Dendritic cell treated with granulocyte-macrophage colony-stimulating factor and Interleukin-4, amounts not matched to agents 40 ng/mL and 50 ng/mL, for 4 days (primary cell): ENCODE data around the gene BEGAIN.

Source experiments
- H3K27ac Mint-ChIP-seq: one replicate; pipeline ENCODE4 v1.8.0; 2022; ENCODE audit warnings: mild to moderate bottlenecking, mixed read lengths
- H3K27me3 Mint-ChIP-seq: one replicate; pipeline ENCODE4 v1.8.0; 2022; ENCODE audit warnings: mild to moderate bottlenecking, mixed read lengths
- H3K36me3 Mint-ChIP-seq: one replicate; pipeline ENCODE4 v1.8.0; 2022; ENCODE audit warnings: low read depth, mixed read lengths
- H3K4me1 Mint-ChIP-seq: one replicate; pipeline ENCODE4 v1.8.0; 2022; ENCODE audit warnings: low read depth, mixed read lengths
- H3K4me3 Mint-ChIP-seq: one replicate; pipeline ENCODE4 v1.8.0; 2022; ENCODE audit warnings: mild to moderate bottlenecking, moderate library complexity, mixed read lengths
- H3K9me3 Mint-ChIP-seq: one replicate; pipeline ENCODE4 v1.8.0; 2022; ENCODE audit warnings: mixed read lengths
- intact Hi-C: fragments of 100-400 bp; cut with micrococcal nuclease; formaldehyde crosslinking; loops from one replicate; pipeline ENCODE4 v1.15.0; 2022

The BEGAIN gene

GRCh38 chr14:100609331-100609870 is 22.2 kb upstream of the BEGAIN start:
- no peaks in the 10 kb centered on the region for H3K9me3 Mint-ChIP-seq
- intact Hi-C loops, result no loop called here
- no peak overlapping the region for H3K4me3 Mint-ChIP-seq
- no peaks in the 10 kb centered on the region for H3K36me3 Mint-ChIP-seq
- H3K27me3 Mint-ChIP-seq, result peaks cover 46% of the 10 kb centered on the region
- H3K4me1 Mint-ChIP-seq, result peaks cover 26% of the 10 kb centered on the region
- H3K27ac Mint-ChIP-seq, result no peak overlapping the region

- no peaks in the 10 kb centered on the region for H3K9me3 Mint-ChIP-seq
- H3K27me3 Mint-ChIP-seq, result peaks cover 49% of the 10 kb centered on the region
- H3K4me1 Mint-ChIP-seq, result peaks cover 29% of the 10 kb centered on the region
- intact Hi-C loops, result no loop called here
- no peak overlapping the region for H3K4me3 Mint-ChIP-seq
- no peak overlapping the region for H3K27ac Mint-ChIP-seq
- H3K36me3 Mint-ChIP-seq, result no peaks in the 10 kb centered on the region
Measured at GRCh38 chr14:100608586-100609330, 21.5 kb upstream of the BEGAIN start.

GRCh38 chr14:100608064-100608463 is 20.8 kb upstream of the BEGAIN start:
- H3K36me3 Mint-ChIP-seq, result no peaks in the 10 kb centered on the region
- no peaks in the 10 kb centered on the region for H3K9me3 Mint-ChIP-seq
- H3K4me1 Mint-ChIP-seq, result peaks cover 36% of the 10 kb centered on the region
- H3K27me3 Mint-ChIP-seq, result peaks cover 48% of the 10 kb centered on the region
- intact Hi-C loops, result no loop called here
- H3K27ac Mint-ChIP-seq, result no peak overlapping the region
- H3K4me3 Mint-ChIP-seq, result no peak overlapping the region

GRCh38 chr14:100607611-100607956 is 20.4 kb upstream of the BEGAIN start:
- Mint-ChIP-seq H3K27me3 (peaks cover 47% of the 10 kb centered on the region), H3K36me3 (no peaks in the 10 kb centered on the region), H3K9me3 (no peaks in the 10 kb centered on the region), H3K27ac (no peak overlapping the region), H3K4me3 (no peak overlapping the region), H3K4me1 (peaks cover 41% of the 10 kb centered on the region)
- intact Hi-C loops, result no loop called here

GRCh38 chr14:100606687-100607610 is 19.7 kb upstream of the BEGAIN start:
- H3K9me3 Mint-ChIP-seq, result peaks cover 4% of the 10 kb centered on the region
- H3K4me3 Mint-ChIP-seq, result no peak overlapping the region
- peaks cover 3% of the 10 kb centered on the region for H3K36me3 Mint-ChIP-seq
- H3K4me1 Mint-ChIP-seq, result peaks cover 44% of the 10 kb centered on the region
- no peak overlapping the region for H3K27ac Mint-ChIP-seq
- H3K27me3 Mint-ChIP-seq, result peaks cover 43% of the 10 kb centered on the region
- intact Hi-C loops, result no loop called here

GRCh38 chr14:100605706-100606686 is 18.8 kb upstream of the BEGAIN start:
- no peak overlapping the region for H3K4me3 Mint-ChIP-seq
- H3K4me1 Mint-ChIP-seq, result peaks cover 44% of the 10 kb centered on the region

GRCh38 chr14:100605230-100605629 is 18.0 kb upstream of the BEGAIN start:
- Mint-ChIP-seq H3K4me1 (peaks cover 40% of the 10 kb centered on the region), H3K27ac (no peak overlapping the region), H3K4me3 (no peak overlapping the region), H3K27me3 (peaks cover 34% of the 10 kb centered on the region), H3K9me3 (peaks cover 17% of the 10 kb centered on the region), H3K36me3 (peaks cover 6% of the 10 kb centered on the region)
- intact Hi-C loops, result no loop called here

More at GRCh38 chr14:100605706-100606686, 18.8 kb upstream of the BEGAIN start:
- Mint-ChIP-seq H3K27ac (no peak overlapping the region), H3K27me3 (peaks cover 39% of the 10 kb centered on the region), H3K9me3 (peaks cover 14% of the 10 kb centered on the region), H3K36me3 (peaks cover 6% of the 10 kb centered on the region)
- intact Hi-C loops, result no loop called here

GRCh38 chr14:100604709-100605108 is 17.5 kb upstream of the BEGAIN start:
- peaks cover 6% of the 10 kb centered on the region for H3K36me3 Mint-ChIP-seq
- peaks cover 17% of the 10 kb centered on the region for H3K9me3 Mint-ChIP-seq
- H3K27me3 Mint-ChIP-seq, result peaks cover 34% of the 10 kb centered on the region
- H3K4me1 Mint-ChIP-seq, result peaks cover 46% of the 10 kb centered on the region
- H3K27ac Mint-ChIP-seq, result no peak overlapping the region
- intact Hi-C loops, result no loop called here
- H3K4me3 Mint-ChIP-seq, result no peak overlapping the region

- Mint-ChIP-seq H3K27me3 (peaks cover 35% of the 10 kb centered on the region), H3K36me3 (peaks cover 6% of the 10 kb centered on the region), H3K4me1 (peaks cover 52% of the 10 kb centered on the region), H3K4me3 (no peak overlapping the region), H3K27ac (no peak overlapping the region), H3K9me3 (peaks cover 17% of the 10 kb centered on the region)
- intact Hi-C loops, result no loop called here
Measured at GRCh38 chr14:100604121-100604501, 16.9 kb upstream of the BEGAIN start.

GRCh38 chr14:100603341-100604120 is 16.3 kb upstream of the BEGAIN start:
- H3K9me3 Mint-ChIP-seq, result peaks cover 17% of the 10 kb centered on the region
- peaks cover 36% of the 10 kb centered on the region for H3K27me3 Mint-ChIP-seq
- intact Hi-C loops, result no loop called here
- no peak overlapping the region for H3K4me3 Mint-ChIP-seq
- H3K4me1 Mint-ChIP-seq, result peaks cover 55% of the 10 kb centered on the region
- H3K27ac Mint-ChIP-seq, result no peak overlapping the region
- peaks cover 6% of the 10 kb centered on the region for H3K36me3 Mint-ChIP-seq

GRCh38 chr14:100602621-100603230 is 15.5 kb upstream of the BEGAIN start:
- Mint-ChIP-seq H3K36me3 (peaks cover 6% of the 10 kb centered on the region), H3K27ac (no peak overlapping the region), H3K4me3 (no peak overlapping the region), H3K9me3 (peaks cover 17% of the 10 kb centered on the region), H3K4me1 (peaks cover 50% of the 10 kb centered on the region), H3K27me3 (peaks cover 38% of the 10 kb centered on the region)
- intact Hi-C loops, result no loop called here

GRCh38 chr14:100601914-100602313 is 14.7 kb upstream of the BEGAIN start:
- intact Hi-C loops, result no loop called here
- no peak overlapping the region for H3K4me3 Mint-ChIP-seq
- H3K27me3 Mint-ChIP-seq, result peaks cover 33% of the 10 kb centered on the region
- peaks cover 17% of the 10 kb centered on the region for H3K9me3 Mint-ChIP-seq
- H3K4me1 Mint-ChIP-seq, result peaks cover 46% of the 10 kb centered on the region
- H3K27ac Mint-ChIP-seq, result no peak overlapping the region
- H3K36me3 Mint-ChIP-seq, result peaks cover 6% of the 10 kb centered on the region
